ENCODE results near the gene PRDX6. TPM values are rescaled to one million over a fixed set of nuclear protein-coding genes. Genes with fewer than 3 reads are reported as not detected.

The PRDX6 gene
- total RNA-seq, 1 experiment from 2014 or later, result 376 TPM

- peaks cover 50% of the 10 kb centered on the region for H3K4me1 ChIP-seq (replicated peaks; ENCODE audit: insufficient read depth)
- H4K20me1 ChIP-seq (ENCODE audit: insufficient read depth), result peaks cover 9% of the 10 kb centered on the region
- BruUV-seq (replicated peaks), result no TSS peak
- H3F3A ChIP-seq (ENCODE audit: insufficient read depth, low read depth), result peaks cover 41% of the 10 kb centered on the region
- H3K36me3 ChIP-seq (ENCODE audit: low read depth), result peaks cover 21% of the 10 kb centered on the region
- no peak for TF ChIP-seq EZH2 (IDR thresholded peaks at IDR 0.05; ENCODE audit: low read depth)
- no peak for TF ChIP-seq CTCF (conservative IDR thresholded peaks at IDR 0.05)
- no peaks in the 10 kb centered on the region for H3K9me2 ChIP-seq (ENCODE audit: insufficient read depth)
- DNase-seq, result no peak
- CTCF ChIA-PET, result no interaction called here
- peak overlapping the region; percentile 99 for H3K4me3 ChIP-seq
- no peaks in the 10 kb centered on the region for H3K27me3 ChIP-seq (ENCODE audit: insufficient read depth, low read depth)
- H3K9me3 ChIP-seq (ENCODE audit: insufficient read depth, low read depth), result 0 out of 2 replicates have a peak, but pooled peaks cover 4% of the 10 kb centered on the region
- intact Hi-C loops (cut with micrococcal nuclease; ENCODE audit: unreplicated experiment), result loop anchor here (2.0 to 5.0 kb wide), 3 partner anchors 393 to 729 kb away; partner anchors contain the start of genes RABGAP1L and ZBTB37
- peak overlapping the region; percentile 97 for H2AFZ ChIP-seq
- H3K4me2 ChIP-seq, result peak overlapping the region; percentile 81
- H3K79me2 ChIP-seq (ENCODE audit: low read depth), result peaks cover 58% of the 10 kb centered on the region
- H3K27ac ChIP-seq, result peak overlapping the region; percentile 74
- POLR2A ChIA-PET (ENCODE audit: unreplicated experiment), result interaction anchor here (0.5 to 0.6 kb wide), 4 partner anchors 31 to 549 kb away, joined by 3 to 6 read pairs (median 4); partner anchors contain the start of gene ZBTB37
Measured at GRCh38 chr1:173476197-173476664, 904 bp upstream of the PRDX6 start.

GRCh38 chr1:173476665-173477285 is 360 bp upstream of the PRDX6 start:
- Histone ChIP-seq H3K27me3 (ENCODE audit: insufficient read depth, low read depth) (no peaks in the 10 kb centered on the region), H3K79me2 (ENCODE audit: low read depth) (peaks cover 63% of the 10 kb centered on the region), H3F3A (ENCODE audit: insufficient read depth, low read depth) (peaks cover 45% of the 10 kb centered on the region), H3K9me2 (ENCODE audit: insufficient read depth) (no peaks in the 10 kb centered on the region), H3K4me1 (replicated peaks; ENCODE audit: insufficient read depth) (peaks cover 50% of the 10 kb centered on the region), H3K4me2 (peak overlapping the region; percentile 81), H2AFZ (peak overlapping the region; percentile 97), H3K9me3 (ENCODE audit: insufficient read depth, low read depth) (no peaks in the 10 kb centered on the region), H3K36me3 (ENCODE audit: low read depth) (peaks cover 26% of the 10 kb centered on the region), H4K20me1 (ENCODE audit: insufficient read depth) (peaks cover 9% of the 10 kb centered on the region), H3K27ac (peak overlapping the region; percentile 74), H3K4me3 (peak overlapping the region; percentile 99)
- TSS peak; percentile 62 for BruUV-seq (replicated peaks)
- TF ChIP-seq CTCF (conservative IDR thresholded peaks at IDR 0.05) (0 out of 2 replicates have a peak, but pooled peaks have one; percentile 21), EZH2 (IDR thresholded peaks at IDR 0.05; ENCODE audit: low read depth) (no peak)
- intact Hi-C loops (cut with micrococcal nuclease; ENCODE audit: unreplicated experiment), result loop anchor here (2.0 to 5.0 kb wide), 3 partner anchors 392 to 730 kb away; partner anchors contain the start of genes RABGAP1L and ZBTB37
- peak; percentile 87 to 90 for DNase-seq
- ChIA-PET POLR2A (ENCODE audit: unreplicated experiment) (interaction anchor here (0.5 to 0.6 kb wide), 4 partner anchors 36 to 735 kb away, joined by 3 to 13 read pairs (median 5); no protein-coding TSS in a partner anchor), CTCF (no interaction called here)

DNA sequence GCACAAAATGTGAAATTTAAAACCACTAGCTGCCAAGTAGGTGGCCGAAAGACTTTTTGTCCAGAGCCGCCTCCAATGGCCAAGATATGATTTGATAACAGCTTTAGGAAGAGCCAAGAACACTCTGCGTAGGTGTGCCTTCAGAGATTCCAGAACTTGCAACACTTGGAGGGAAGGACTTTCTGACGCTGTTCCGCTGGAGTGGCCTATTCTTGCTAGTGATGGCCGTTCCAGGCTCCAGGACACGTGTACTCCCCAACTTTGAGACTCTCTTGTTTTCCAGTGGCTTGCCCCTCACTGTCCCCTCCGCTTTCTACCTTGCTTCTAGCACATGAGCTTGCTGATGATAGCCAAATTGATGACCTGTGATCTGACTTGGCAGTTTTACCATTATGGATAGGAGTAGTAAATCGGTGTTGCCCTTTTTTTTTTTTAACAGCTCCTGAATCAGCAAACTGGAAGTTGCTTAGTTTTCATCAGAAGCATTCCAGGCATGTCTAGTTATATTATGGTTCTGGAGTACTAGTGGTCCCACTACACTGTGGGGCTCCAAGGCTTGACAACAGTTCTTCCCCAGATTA is 1.0 kb downstream of the PRDX6 start:
- no peaks in the 10 kb centered on the region for H3K9me2 ChIP-seq (ENCODE audit: insufficient read depth)
- peaks cover 68% of the 10 kb centered on the region for H3K79me2 ChIP-seq (ENCODE audit: low read depth)
- peak in 1 of 2 experiments; percentile 82 for DNase-seq
- ChIA-PET CTCF (interaction anchor here (1.0 kb wide), 1 partner anchor 47 kb away, joined by 3 read pairs; no protein-coding TSS in a partner anchor), POLR2A (ENCODE audit: unreplicated experiment) (interaction anchor here (0.5 to 0.8 kb wide), 3 partner anchors 29 to 76 kb away, joined by 5 to 12 read pairs (median 8); no protein-coding TSS in a partner anchor)
- H3F3A ChIP-seq (ENCODE audit: insufficient read depth, low read depth), result peaks cover 57% of the 10 kb centered on the region
- peak overlapping the region; percentile 99 for H2AFZ ChIP-seq
- peak overlapping the region; percentile 85 for H3K4me3 ChIP-seq
- H3K9me3 ChIP-seq (ENCODE audit: insufficient read depth, low read depth), result no peaks in the 10 kb centered on the region
- H3K4me2 ChIP-seq, result peak overlapping the region; percentile 90
- H3K36me3 ChIP-seq (ENCODE audit: low read depth), result peaks cover 40% of the 10 kb centered on the region
- peaks cover 48% of the 10 kb centered on the region for H3K4me1 ChIP-seq (replicated peaks; ENCODE audit: insufficient read depth)
- H3K27ac ChIP-seq, result peak overlapping the region; percentile 85
- H4K20me1 ChIP-seq (ENCODE audit: insufficient read depth), result peaks cover 9% of the 10 kb centered on the region
- intact Hi-C loops (cut with micrococcal nuclease; ENCODE audit: unreplicated experiment), result loop anchor here (1.0 to 5.0 kb wide), 4 partner anchors 47 to 679 kb away; partner anchors contain the start of genes CENPL, DARS2 and RABGAP1L
- TF ChIP-seq CTCF (conservative IDR thresholded peaks at IDR 0.05) (no peak), EZH2 (IDR thresholded peaks at IDR 0.05; ENCODE audit: low read depth) (no peak)
- no peaks in the 10 kb centered on the region for H3K27me3 ChIP-seq (ENCODE audit: insufficient read depth, low read depth)
- TSS peak; percentile 49 for BruUV-seq (replicated peaks)

All from PC-9 (cell line).